ENCODE data around the gene STK24.

GRCh38 chr13:98571955-98572662, 4.8 kb downstream of the STK24 start:
- TF ChIP-seq, protein P1, sequence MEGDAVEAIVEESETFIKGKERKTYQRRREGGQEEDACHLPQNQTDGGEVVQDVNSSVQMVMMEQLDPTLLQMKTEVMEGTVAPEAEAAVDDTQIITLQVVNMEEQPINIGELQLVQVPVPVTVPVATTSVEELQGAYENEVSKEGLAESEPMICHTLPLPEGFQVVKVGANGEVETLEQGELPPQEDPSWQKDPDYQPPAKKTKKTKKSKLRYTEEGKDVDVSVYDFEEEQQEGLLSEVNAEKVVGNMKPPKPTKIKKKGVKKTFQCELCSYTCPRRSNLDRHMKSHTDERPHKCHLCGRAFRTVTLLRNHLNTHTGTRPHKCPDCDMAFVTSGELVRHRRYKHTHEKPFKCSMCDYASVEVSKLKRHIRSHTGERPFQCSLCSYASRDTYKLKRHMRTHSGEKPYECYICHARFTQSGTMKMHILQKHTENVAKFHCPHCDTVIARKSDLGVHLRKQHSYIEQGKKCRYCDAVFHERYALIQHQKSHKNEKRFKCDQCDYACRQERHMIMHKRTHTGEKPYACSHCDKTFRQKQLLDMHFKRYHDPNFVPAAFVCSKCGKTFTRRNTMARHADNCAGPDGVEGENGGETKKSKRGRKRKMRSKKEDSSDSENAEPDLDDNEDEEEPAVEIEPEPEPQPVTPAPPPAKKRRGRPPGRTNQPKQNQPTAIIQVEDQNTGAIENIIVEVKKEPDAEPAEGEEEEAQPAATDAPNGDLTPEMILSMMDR (IDR thresholded peaks at IDR 0.05) = no peak
- no peak for TF ChIP-seq POLR2A (IDR thresholded peaks at IDR 0.05)
